HEK293T (cell line): ENCODE data around the gene AQP7.
"Not testable (repeated sequence)": the region's sequence is repeated elsewhere in the genome, so short reads cannot be mapped to it uniquely, and the experiment has no call there.

Experiments
- CTCF ChIA-PET: fragments of 350-600 bp; formaldehyde crosslinking; extraction: SDS; loops from one replicate; lab custom pipeline; 2021; ENCODE audit warnings: antibody characterized with exemption, inconsistent platforms; lab: Yijun Ruan, JAX
- POLR2A ChIA-PET: fragments of 350-600 bp; formaldehyde crosslinking; extraction: SDS; loops from one replicate; lab custom pipeline; 2020; ENCODE audit warnings: antibody characterized with exemption, inconsistent platforms; lab: Yijun Ruan, JAX
- DNase-seq: peaks from one replicate; pipeline ENCODE4 v3.0.0; 2012; ENCODE audit warnings: mixed read lengths; ENCODE audit errors: extremely low spot score
- ARNT ChIP-seq: fragments of 450-650 bp; IDR thresholded peaks from 2 replicates; pipeline ENCODE4 v1.6.1; 2017; ENCODE audit warnings: mild to moderate bottlenecking
- BHLHE40 ChIP-seq: fragments of 450-650 bp; IDR thresholded peaks from 2 replicates; pipeline ENCODE4 v1.6.1; 2016; ENCODE audit warnings: mild to moderate bottlenecking, moderate library complexity, borderline replicate concordance
- CTBP1 ChIP-seq: fragments of 450-650 bp; IDR thresholded peaks from 2 replicates; pipeline ENCODE4 v1.6.1; 2016; ENCODE audit warnings: borderline replicate concordance
- ELF4 ChIP-seq: fragments of 450-650 bp; IDR thresholded peaks from 2 replicates; pipeline ENCODE4 v1.6.1; 2017; ENCODE audit warnings: antibody characterized with exemption
- FOXA1 ChIP-seq: fragments of 450-650 bp; IDR thresholded peaks from 2 replicates; pipeline ENCODE4 v1.6.1; 2016; ENCODE audit warnings: mild to moderate bottlenecking
- FOXK2 ChIP-seq: fragments of 450-650 bp; IDR thresholded peaks from 2 replicates; pipeline ENCODE4 v1.6.1; 2016; ENCODE audit warnings: mild to moderate bottlenecking
- FOXM1 ChIP-seq: fragments of 450-650 bp; IDR thresholded peaks from 2 replicates; pipeline ENCODE4 v1.6.1; 2017; ENCODE audit warnings: mild to moderate bottlenecking, borderline replicate concordance
- HDGF ChIP-seq: fragments of 450-650 bp; IDR thresholded peaks from 2 replicates; pipeline ENCODE4 v1.6.1; 2017; ENCODE audit warnings: antibody characterized with exemption, borderline replicate concordance
- L3MBTL2 ChIP-seq: fragments of 450-650 bp; conservative IDR thresholded peaks from 2 replicates; pipeline ENCODE4 v1.6.1; 2016; ENCODE audit warnings: mild to moderate bottlenecking
- LEF1 ChIP-seq: fragments of 450-650 bp; IDR thresholded peaks from 2 replicates; pipeline ENCODE4 v1.6.1; 2017; ENCODE audit warnings: mild to moderate bottlenecking, borderline replicate concordance
- NFRKB ChIP-seq: fragments of 450-650 bp; IDR thresholded peaks from 2 replicates; pipeline ENCODE4 v1.6.1; 2016; ENCODE audit warnings: mild to moderate bottlenecking, moderate library complexity
- SP1 ChIP-seq: fragments of 450-650 bp; IDR thresholded peaks from 2 replicates; pipeline ENCODE4 v1.6.1; 2017
- SUZ12 ChIP-seq: fragments of 450-650 bp; IDR thresholded peaks from 2 replicates; pipeline ENCODE4 v1.6.1; 2016; ENCODE audit warnings: mild to moderate bottlenecking
- TARDBP ChIP-seq: fragments of 450-650 bp; IDR thresholded peaks from 2 replicates; pipeline ENCODE4 v1.6.1; 2016
- ZNF384 ChIP-seq: fragments of 450-650 bp; IDR thresholded peaks from 2 replicates; pipeline ENCODE4 v1.6.1; 2016
- TF ChIP-seq, protein P1 (sequence below): fragments of 450-650 bp; IDR thresholded peaks from 2 replicates; pipeline ENCODE4 v1.6.1; 2016

Gene AQP7

DNA sequence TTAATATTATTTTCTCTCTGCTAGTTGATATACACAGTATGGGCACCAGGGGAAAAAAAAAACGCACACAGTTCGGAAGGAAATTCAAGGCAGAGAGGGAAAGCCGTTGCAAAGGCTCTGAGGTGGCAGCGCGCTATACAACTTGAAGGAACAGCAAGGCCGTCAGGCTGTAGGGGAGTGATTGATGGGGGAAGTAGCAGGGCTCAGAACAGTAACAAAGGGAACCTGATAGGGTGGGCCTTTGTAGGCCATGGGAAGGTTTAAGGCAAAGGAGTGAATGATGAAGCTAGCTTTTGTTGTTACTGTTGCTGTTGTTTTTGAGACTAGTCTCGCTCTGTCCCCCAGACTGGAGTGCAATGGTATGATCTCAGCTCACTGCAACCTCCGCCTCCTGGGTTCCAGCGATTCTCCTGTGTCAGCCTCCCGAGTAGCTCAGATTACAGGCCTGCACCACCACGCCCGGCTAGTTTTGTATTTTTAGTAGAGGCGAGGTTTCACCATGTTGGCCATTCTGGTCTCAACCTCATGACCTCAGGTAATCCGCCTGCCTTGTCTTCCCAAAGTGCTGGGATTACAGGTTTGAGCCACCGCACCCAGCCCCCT lies 27.0 kb downstream of the AQP7 start:
- CTCF ChIA-PET = interaction anchor here (0.6 to 1.5 kb wide), 10 partner anchors 8 to 1301 kb away, joined by 3 to 6 read pairs (median 3); partner anchors contain the start of gene AQP3
- peak; percentile 28 for DNase-seq
- POLR2A ChIA-PET = no interaction called here
- TF ChIP-seq LEF1 (no peak), SP1 (no peak), BHLHE40 (peak; percentile 78), FOXM1 (peak; percentile 50; the same call in 1 of the 2 replicates)
- TF ChIP-seq, protein P1, sequence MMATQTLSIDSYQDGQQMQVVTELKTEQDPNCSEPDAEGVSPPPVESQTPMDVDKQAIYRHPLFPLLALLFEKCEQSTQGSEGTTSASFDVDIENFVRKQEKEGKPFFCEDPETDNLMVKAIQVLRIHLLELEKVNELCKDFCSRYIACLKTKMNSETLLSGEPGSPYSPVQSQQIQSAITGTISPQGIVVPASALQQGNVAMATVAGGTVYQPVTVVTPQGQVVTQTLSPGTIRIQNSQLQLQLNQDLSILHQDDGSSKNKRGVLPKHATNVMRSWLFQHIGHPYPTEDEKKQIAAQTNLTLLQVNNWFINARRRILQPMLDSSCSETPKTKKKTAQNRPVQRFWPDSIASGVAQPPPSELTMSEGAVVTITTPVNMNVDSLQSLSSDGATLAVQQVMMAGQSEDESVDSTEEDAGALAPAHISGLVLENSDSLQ = peak; percentile 91

DNA sequence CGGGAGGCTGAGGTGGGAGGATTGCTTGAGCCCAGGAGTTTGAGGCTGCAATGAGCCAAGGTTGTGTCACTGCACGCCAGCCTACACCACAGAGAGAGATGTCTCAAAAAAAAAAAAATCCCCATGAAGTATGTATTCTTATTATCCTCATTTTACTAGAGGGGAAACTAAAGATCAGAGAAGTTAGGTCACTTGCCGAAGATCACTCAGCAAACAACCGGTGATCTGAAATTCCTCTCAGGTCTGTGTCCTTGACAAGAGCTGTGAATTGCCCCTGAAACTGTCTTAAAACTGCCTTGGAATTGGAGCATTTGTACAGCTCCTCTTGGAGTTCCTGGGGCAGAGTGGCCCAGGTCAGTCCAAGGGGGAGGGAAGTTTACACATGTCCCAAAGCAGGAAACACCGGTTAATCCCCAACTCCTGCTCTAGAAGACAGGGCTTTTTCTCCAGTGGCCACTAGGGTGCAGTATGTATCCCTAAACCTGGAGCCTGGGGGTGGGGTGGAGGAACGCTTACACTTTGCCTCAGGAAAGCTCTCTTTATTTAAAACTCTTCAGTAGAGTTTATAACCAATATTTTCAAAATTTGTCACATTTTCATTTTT lies 27.6 kb downstream of the AQP7 start:
- peak; percentile 79 for DNase-seq
- TF ChIP-seq BHLHE40 (no peak), FOXA1 (no peak), NFRKB (no peak), FOXM1 (no peak), CTBP1 (no peak), L3MBTL2 (no peak), ELF4 (no peak), SUZ12 (no peak), ARNT (no peak), FOXK2 (no peak), SP1 (no peak), HDGF (no peak), LEF1 (no peak), ZNF384 (no peak), TARDBP (no peak)
- TF ChIP-seq, protein P1 = no peak
- ChIA-PET POLR2A (no interaction called here), CTCF (interaction anchor here (0.8 to 1.5 kb wide), 8 partner anchors 9 to 92 kb away, joined by 3 to 6 read pairs (median 3); partner anchors contain the start of gene AQP3)

DNA sequence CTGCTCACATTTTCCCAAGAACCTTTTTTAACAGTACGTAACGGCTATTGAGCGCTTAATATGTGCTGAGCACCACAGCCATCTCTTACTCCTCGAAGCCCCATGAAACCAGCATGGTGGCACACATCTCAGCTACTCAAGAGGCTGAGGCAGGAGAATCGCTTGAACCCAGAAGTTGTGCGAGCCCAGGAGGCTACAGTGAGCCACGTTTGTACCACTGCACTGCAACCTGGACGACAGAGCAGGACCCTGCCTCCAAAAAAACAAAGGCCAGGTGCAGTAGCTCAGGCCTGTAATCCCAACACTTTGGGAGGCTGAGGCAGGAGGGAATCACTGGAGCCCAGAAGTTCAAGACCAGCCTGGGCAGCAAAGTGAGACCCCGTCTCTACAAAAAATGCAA lies 28.2 kb downstream of the AQP7 start:
- TF ChIP-seq FOXK2 (no peak), ZNF384 (no peak), BHLHE40 (no peak)
- TF ChIP-seq, protein P1 = no peak
- ChIA-PET CTCF (interaction anchor here (0.7 to 1.5 kb wide), 4 partner anchors 40 to 93 kb away, joined by 3 to 6 read pairs (median 3); no protein-coding TSS in a partner anchor), POLR2A (no interaction called here)
- DNase-seq = no peak

GRCh38 chr9:33372900-33373299 lies 29.5 kb downstream of the AQP7 start:
- TF ChIP-seq FOXM1 = no peak
- no peak for TF ChIP-seq NFRKB
- no peak for TF ChIP-seq ARNT
- no peak for TF ChIP-seq FOXK2
- TF ChIP-seq L3MBTL2 = no peak
- no peak for TF ChIP-seq CTBP1
- no peak for TF ChIP-seq ZNF384
- TF ChIP-seq SUZ12 = no peak
- TF ChIP-seq HDGF = no peak
- TF ChIP-seq SP1 = no peak
- TF ChIP-seq TARDBP = no peak
- TF ChIP-seq ELF4 = no peak
- no peak for TF ChIP-seq BHLHE40
- no peak for TF ChIP-seq LEF1
- TF ChIP-seq, protein P1 = no peak
- no peak for TF ChIP-seq FOXA1
- CTCF ChIA-PET = interaction anchor here (1.3 to 1.4 kb wide), 2 partner anchors 85 to 94 kb away, joined by 3 read pairs; no protein-coding TSS in a partner anchor
- DNase-seq = no peak
- POLR2A ChIA-PET = no interaction called here

- CTCF ChIA-PET = no interaction called here
- TF ChIP-seq, protein P1 = no peak
- TF ChIP-seq ELF4 (no peak), LEF1 (no peak), BHLHE40 (no peak), FOXK2 (no peak), ZNF384 (no peak), TARDBP (no peak), SUZ12 (no peak), HDGF (no peak), FOXM1 (no peak), CTBP1 (no peak), ARNT (no peak), FOXA1 (no peak)
- POLR2A ChIA-PET = no interaction called here
- no peak for DNase-seq
Measured at GRCh38 chr9:33366979-33367480, 35.3 kb downstream of the AQP7 start.

- DNase-seq, CTCF ChIA-PET, POLR2A ChIA-PET: not testable (repeated sequence)
Measured at GRCh38 chr9:33364814-33365213, 37.6 kb downstream of the AQP7 start.
